Fibroblast of pulmonary artery (primary cell): ENCODE results near the gene EN2.

Source experiments
- DNase-seq: peaks from one replicate; pipeline ENCODE4 v3.0.0-alpha.2; 2010; ENCODE audit warnings: low read depth
- H3K4me3 ChIP-seq: replicated peaks from 2 replicates; pipeline ENCODE4 v1.5.1; 2011; ENCODE audit warnings: low read depth, mild to moderate bottlenecking, control low read depth, low read length, moderate library complexity
- CTCF ChIP-seq: IDR thresholded peaks from 2 replicates; pipeline ENCODE4 v1.5.1; 2011; ENCODE audit warnings: mild to moderate bottlenecking, control low read depth, low read length, inconsistent platforms; ENCODE audit errors: missing control alignments

The EN2 gene

GRCh38 chr7:155447603-155448002 lies 10.3 kb upstream of the EN2 start:
- no peak for TF ChIP-seq CTCF
- no peak overlapping the region for H3K4me3 ChIP-seq
- DNase-seq: no peak

GRCh38 chr7:155448632-155449007 lies 9.3 kb upstream of the EN2 start:
- H3K4me3 ChIP-seq: no peak overlapping the region
- no peak for TF ChIP-seq CTCF
- DNase-seq: no peak

- no peak overlapping the region for H3K4me3 ChIP-seq
- no peak for DNase-seq
- no peak for TF ChIP-seq CTCF
Observed at GRCh38 chr7:155449008-155449868, 8.7 kb upstream of the EN2 start.

- H3K4me3 ChIP-seq: no peak overlapping the region
- DNase-seq: no peak
- TF ChIP-seq CTCF: no peak
Observed at GRCh38 chr7:155449869-155450557, 7.9 kb upstream of the EN2 start.

GRCh38 chr7:155450558-155450969 lies 7.4 kb upstream of the EN2 start:
- no peak overlapping the region for H3K4me3 ChIP-seq
- TF ChIP-seq CTCF: no peak
- no peak for DNase-seq

GRCh38 chr7:155450970-155451801 lies 6.7 kb upstream of the EN2 start:
- H3K4me3 ChIP-seq: no peak overlapping the region
- no peak for DNase-seq
- TF ChIP-seq CTCF: no peak
